GM18499 (cell line): ENCODE measurements around the gene SDSL.

Experiments used
- ATAC-seq: cut with Tn5 transposase; IDR thresholded peaks from one replicate; pipeline ENCODE4 v1.9.1; 2021; ENCODE audit warnings: moderate number of reproducible peaks; ENCODE audit not compliant: insufficient read depth, unreplicated experiment

The SDSL gene

GRCh38 chr12:113443030-113443539 is 20.9 kb downstream of the SDSL start:
- ATAC-seq: no peak

GRCh38 chr12:113445544-113446171 is 23.5 kb downstream of the SDSL start:
- ATAC-seq: no peak

DNA sequence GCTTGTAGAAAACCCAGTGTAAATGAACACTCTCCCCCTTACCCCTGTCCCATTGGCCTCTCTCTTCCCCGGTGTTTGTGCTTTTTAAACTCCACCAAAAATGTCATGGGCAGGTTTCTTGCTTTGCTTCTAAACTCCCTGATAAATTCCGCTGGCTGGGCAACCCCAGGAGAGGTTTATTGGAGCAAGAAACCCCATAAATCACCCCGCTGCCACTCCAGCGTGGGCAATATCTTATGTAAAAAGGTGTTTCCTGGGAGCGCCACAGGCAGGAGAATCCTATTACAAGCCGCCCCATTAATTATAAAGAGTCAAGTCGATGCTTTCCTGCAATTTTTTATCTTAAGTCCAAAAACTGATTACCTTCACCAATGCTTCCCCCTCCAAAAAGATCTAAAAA is 26.7 kb downstream of the SDSL start:
- ATAC-seq: no peak

- no peak for ATAC-seq
These were observed 27.1 kb downstream of the SDSL start for GRCh38 chr12:113449299-113449698.

DNA sequence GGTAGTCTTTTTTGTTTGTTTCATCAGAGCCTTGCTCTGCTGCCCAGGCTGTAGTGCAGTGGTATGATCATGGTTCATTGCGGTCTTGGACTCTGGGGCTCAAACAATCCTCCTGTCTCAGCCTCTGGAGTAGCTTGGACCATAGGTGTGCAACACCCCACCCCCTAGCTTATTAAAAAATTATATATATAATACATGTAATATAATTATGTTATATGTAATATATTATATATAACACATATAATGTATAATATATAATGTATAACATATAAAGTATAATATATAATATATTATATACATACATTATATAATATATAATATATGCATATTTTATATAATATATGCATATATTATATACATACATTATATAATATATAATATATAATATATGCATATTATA is 27.7 kb downstream of the SDSL start:
- no peak for ATAC-seq

GRCh38 chr12:113452458-113452857 is 30.3 kb downstream of the SDSL start:
- ATAC-seq: no peak

DNA sequence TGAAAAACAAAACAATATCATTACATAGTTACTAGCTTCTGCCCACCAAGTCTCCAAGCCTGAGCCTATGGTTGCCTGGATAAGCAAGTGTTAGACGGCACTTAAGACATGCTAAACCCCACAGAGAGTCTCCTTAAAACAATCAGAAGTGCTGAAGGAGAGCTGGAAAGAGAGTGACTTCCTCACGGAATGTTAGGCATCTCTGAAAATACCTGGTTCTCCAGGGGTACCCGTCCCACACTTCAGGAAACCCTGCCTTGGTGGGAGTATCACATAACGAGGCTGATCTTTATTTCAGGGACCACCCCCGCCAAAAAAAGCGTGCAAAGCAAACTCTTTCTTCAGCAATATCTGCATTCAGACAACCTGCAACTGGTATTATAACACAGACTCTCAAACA is 31.1 kb downstream of the SDSL start:
- ATAC-seq: no peak

DNA sequence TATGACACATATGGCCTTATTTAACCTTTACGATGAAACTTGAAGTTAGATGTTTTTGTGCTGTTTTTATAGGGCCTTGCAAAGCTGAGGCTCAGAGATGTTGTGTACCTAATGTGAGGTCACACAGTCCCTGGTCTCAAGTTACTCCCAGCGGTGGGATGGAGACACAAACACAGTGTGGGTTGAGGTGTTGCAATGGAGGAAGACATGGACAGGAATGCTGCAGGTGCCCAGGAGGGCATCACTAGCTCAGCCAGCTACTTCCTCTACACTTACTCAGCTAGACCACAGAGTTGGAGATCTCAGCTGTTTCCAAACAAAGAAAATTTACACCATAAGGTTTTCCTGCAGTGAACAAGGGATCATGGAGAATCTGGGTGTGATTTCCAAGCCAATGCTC is 34.0 kb downstream of the SDSL start:
- ATAC-seq: no peak

GRCh38 chr12:113456761-113457160 is 34.6 kb downstream of the SDSL start:
- ATAC-seq: no peak

- no peak for ATAC-seq
These were observed 35.0 kb downstream of the SDSL start for GRCh38 chr12:113457185-113457584.

DNA sequence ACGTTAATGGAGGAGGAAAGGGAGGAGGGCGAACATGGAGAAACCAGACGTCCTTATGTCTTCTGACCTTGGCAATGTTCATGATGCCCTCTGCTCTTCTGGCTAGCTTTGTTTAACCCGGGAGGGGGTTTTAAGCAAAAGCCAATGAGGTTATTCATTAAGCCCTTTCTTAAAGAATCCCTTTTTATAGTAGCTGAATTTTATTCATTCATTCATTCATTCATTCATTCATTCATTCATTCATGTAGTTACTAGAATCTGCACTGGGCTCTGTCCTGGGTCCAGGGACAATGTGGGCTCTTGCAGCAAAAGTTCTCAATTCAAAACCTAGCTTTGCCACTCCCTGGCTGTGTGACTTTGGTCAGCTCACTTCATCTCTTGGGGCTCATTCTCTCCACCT is 35.5 kb downstream of the SDSL start:
- no peak for ATAC-seq

GRCh38 chr12:113459981-113460380 is 37.8 kb downstream of the SDSL start:
- no peak for ATAC-seq

- no peak for ATAC-seq
These were observed 39.5 kb downstream of the SDSL start for GRCh38 chr12:113461666-113462065.

DNA sequence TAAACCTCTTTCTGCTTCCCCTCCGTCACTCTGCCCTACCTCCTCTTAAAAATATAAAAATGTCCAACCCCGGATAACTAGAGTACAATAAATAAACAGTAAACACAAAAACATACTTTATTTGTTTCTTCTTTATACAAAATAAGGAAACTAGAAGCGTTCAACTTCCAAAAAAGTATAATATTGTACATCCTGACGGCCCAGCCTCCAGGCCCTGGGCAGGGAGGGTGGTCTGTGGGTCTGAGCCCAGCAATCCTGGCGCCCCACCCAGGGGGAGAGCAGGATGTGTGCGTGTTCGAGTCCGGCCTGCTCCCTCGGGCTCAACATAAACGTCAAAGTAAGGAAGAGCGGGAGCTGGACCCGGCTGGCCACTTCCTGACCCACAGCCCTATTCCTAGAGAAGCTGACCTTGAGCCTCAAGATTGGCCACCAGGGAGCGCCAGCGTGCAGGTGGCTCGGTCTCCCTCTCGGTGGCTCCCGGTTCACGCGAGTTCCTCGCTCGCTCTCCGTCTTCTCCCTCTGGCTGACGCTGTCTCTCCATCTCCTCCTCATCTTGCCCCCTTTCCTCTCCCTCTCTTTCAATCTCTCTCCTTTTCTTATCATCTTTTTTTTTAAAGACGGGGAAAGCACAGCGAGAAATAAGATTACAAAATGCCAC is 40.1 kb downstream of the SDSL start:
- ATAC-seq: no peak

DNA sequence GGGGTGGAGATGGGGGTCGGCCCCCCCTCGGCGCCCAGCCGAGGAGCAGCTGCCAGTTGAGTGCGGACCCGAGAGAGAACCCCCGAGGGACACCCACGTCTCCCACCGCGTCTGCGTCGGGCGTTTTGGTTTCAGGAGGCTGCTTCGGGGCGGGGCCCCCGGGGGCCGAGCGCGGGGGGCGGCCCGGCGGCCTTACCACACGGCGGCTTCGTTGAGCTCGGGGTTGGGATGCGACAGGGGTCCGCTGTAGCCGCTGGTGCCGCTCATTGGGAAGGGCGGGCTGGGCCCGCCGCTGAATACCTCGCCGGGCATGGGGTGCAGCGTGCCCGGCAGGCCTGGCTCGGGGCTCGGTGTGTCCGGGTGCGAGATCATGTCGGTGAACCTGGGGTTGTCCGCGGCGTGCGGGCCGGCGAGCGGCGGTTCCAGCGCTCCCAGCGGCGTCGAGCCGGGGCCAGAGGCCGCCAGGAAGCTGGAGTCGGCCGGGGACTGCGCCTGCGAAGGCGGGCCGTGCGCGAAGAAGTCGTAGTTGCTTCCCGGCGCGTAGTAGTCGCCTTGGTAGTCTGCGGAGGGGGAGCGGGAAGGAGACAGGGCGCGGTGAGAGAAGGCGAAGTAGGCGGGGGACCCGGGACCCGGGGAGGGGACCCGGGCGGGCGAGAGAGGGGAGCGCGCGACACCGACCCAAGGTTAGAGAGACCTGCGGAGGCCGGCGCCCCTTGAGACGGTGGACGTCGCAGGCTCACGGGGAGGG is 41.0 kb downstream of the SDSL start:
- ATAC-seq: no peak

DNA sequence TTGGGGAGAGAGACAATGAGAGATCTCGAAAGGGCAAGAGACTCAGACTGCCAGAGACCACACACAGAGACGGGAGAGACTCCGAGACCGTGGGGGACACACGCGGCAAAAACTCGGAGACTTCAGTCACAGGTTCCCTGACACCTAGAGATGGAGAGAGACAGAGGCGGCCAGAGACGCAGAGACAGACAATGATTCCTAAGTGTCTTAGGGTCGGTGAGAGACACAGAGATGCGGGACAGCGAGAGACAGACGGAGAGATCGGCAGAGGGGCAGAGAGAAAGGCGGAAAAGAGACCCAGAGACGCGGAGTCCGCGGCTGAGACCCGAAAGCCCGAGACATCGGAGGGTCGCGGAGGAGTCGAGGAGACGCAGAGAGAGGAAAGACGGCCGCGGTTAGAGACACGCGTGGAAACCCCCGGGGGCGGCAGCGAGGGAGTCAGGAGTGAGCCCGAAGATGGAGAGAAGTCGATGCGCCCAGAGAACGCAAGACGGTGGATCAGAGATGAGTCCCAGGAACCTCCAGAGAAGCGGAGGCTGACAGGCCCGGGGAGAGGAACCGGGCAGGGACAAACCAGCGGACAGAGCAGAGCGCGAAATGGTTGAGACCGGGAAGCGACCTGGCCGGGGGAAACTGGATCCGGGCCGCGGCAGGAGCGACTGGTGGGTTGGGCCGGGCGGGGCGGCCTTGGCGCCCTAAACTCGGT is 41.7 kb downstream of the SDSL start:
- ATAC-seq: no peak

- ATAC-seq: no peak
These were observed 42.2 kb downstream of the SDSL start for GRCh38 chr12:113464452-113464775.

- ATAC-seq: no peak
These were observed 42.9 kb downstream of the SDSL start for GRCh38 chr12:113464852-113465719.

DNA sequence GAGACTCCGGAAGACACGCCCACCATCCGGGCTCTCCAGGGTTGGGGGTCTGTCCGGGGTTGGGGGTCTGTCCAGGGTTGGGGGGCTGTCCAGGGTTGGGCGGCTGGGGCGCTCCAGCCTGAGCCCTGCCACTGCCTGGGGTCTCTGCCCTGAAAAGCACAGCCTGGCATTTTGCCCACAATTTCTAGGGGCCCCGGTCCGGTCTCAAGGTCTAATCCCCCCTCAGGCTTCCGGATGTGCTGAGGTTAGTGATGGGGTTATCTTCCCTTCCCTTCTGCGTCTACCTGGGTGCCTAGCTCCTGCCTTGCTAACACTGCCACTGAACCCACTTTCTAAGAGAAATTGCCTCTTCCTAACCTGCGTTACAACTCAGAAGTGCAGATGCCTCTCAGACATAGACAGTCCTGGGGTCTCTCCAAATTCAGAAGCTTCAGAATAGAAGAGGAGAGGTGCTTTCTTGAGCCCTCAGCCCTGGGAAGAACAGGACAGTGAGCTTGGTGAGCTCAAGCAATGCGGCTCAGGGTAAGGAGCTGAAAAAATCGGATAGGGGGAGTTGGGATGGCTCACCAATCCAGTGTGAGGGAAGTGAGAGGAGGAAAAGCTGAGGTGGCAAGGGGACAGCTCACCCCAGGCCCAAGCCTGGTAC is 43.8 kb downstream of the SDSL start:
- no peak for ATAC-seq
